WI38 (cell line): ENCODE results near the gene GLTPD2.

Source experiments
- H3K4me3 ChIP-seq: 2 replicates; pipeline ENCODE4 v1.5.1; 2011; ENCODE audit warnings: low read depth, mild to moderate bottlenecking, control low read depth, low read length
- CTCF ChIP-seq: IDR thresholded peaks from 2 replicates; pipeline ENCODE4 v1.5.1; 2012; ENCODE audit warnings: low read depth, mild to moderate bottlenecking, control low read depth, low read length

Gene GLTPD2

GRCh38 chr17:4771519-4772234 lies 17.1 kb upstream of the GLTPD2 start, which contains the start of gene TM4SF5:
TM4SF5 (plus strand) TSS chr17:4771886; CDS start chr17:4771923, 37 bp downstream.
- no peak within 1 kb of the TSS for H3K4me3 ChIP-seq
- TF ChIP-seq CTCF: no peak

GRCh38 chr17:4772235-4772613 lies 16.5 kb upstream of the GLTPD2 start:
- no peak overlapping the region for H3K4me3 ChIP-seq
- no peak for TF ChIP-seq CTCF

- TF ChIP-seq CTCF: no peak
- H3K4me3 ChIP-seq: no peak overlapping the region
Measured at GRCh38 chr17:4777969-4778760, 10.6 kb upstream of the GLTPD2 start.

- no peak overlapping the region for H3K4me3 ChIP-seq
- TF ChIP-seq CTCF: no peak
Measured at GRCh38 chr17:4780325-4780955, 8.3 kb upstream of the GLTPD2 start.

- no peak for TF ChIP-seq CTCF
- H3K4me3 ChIP-seq: no peak overlapping the region
Measured at GRCh38 chr17:4782652-4783051, 6.1 kb upstream of the GLTPD2 start.

GRCh38 chr17:4785311-4786105 lies 3.3 kb upstream of the GLTPD2 start:
- H3K4me3 ChIP-seq: peak overlapping the region; percentile 32

More at GRCh38 chr17:4785311-4786105, 3.3 kb upstream of the GLTPD2 start:
- no peak for TF ChIP-seq CTCF
